ENCODE measurements around the gene IFT122.

The IFT122 gene

DNA sequence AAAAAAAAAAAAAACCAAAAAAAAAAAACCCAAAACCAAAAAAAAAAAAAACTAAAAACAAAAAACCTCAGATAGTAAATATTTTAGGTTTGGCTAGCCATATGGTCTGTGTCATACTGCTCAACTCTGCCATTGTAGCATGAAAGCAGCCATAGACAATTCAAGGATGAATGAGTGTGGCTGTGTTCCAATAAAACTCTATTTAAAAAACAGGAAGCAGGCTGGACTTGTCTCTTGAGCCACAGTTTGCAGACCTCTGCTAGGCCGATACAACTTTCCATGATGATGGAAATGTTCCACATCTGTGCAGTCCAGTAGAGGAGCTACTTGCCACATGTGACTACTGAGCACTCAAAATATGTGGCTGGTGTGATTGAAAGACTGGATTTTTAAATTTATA is 22.7 kb upstream of the IFT122 start:
- no peak for DNase-seq

DNA sequence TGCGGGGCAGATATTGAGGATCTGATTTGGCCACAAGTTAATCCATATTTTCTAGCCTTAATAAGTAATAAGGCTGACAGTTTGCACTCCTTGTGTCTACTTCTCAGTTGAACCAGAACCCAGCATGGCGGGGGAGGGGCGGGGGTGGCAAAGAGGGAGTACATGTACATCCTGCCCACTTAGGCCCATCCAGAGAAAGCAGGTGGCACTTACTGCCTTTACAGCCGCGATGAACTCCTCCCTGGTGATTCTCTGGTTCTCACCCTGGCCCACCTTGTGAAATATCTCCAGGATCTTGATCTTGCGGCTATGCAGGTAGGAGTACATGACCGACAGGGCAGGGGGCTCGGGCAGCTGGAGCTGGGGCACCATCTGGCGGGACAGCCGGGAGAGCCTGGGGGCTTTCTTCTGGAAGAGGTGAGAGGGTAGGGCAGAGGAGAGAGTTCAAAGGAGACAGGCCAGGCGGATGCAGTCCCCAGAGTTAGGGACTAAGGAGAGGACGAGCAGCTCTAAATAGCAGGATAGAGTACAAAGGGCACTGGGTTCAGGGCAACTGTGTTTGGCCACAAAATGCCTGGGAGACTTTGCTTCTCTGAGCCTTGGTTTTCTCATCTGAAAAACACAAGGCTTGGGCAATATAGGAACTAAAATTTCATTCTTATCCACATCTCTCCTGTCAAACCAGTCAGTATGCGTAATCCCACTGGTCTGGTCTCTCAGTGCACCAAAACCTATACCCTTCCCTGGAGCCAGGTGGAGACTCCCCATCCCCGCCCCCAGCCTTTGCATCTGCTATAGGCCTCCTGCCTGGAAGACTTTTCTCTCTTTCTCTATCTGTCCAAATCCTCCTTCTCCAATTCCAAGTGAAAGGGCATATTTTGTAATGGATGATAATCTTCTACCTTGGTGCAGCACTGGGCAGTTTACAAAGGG is 21.7 kb upstream of the IFT122 start:
- DNase-seq, result no peak

DNA sequence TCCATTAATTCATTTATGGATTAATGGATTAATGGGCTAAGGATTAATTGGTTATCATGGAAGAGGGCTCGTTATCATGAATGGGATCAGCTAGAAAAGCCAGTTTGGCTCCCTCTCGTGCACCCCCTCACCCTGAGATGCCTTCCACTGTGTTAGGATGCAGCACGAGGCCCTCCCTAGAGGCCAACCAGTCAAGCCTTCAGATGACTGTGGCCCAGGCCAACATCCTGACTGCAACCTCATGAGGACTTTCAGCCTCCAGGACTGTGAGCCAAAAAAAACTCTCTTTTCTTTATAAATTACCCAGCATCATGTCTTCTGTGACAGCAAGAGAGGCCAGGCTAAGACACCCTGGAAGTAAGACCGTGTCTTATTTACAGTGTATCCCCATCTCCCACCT is 20.5 kb upstream of the IFT122 start:
- no peak for DNase-seq

DNA sequence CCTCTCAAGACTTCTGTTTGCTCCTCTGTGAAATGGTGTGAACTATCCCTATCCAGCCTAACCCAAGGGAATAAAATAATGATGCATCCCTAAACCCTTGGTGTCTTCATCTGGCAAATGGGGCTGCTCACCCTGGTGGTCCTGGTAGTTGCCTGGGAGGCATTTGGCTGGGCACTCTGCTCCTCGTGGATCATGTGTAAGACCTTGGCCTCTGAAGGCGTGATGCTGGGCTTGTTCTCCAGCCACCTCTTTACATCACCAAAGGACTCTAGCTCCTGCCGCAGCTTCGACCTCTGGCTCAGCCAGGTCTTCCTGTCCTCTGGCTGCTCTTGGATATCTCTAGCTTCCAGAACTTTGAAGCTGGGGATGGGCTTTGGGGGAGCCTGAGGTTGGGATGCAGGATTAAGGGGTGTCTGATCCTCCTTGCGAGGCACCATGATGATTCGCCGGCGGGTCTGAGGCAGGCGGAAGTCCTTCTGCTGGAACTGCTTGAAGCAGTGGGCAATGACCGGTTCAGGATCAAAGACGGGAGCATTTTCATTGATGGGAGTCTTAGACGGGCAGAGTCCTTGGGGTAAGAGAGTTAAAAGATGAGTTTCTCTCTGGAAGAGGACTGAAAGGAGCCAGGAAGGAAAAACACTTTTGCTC is 18.7 kb upstream of the IFT122 start:
- DNase-seq, result no peak

DNA sequence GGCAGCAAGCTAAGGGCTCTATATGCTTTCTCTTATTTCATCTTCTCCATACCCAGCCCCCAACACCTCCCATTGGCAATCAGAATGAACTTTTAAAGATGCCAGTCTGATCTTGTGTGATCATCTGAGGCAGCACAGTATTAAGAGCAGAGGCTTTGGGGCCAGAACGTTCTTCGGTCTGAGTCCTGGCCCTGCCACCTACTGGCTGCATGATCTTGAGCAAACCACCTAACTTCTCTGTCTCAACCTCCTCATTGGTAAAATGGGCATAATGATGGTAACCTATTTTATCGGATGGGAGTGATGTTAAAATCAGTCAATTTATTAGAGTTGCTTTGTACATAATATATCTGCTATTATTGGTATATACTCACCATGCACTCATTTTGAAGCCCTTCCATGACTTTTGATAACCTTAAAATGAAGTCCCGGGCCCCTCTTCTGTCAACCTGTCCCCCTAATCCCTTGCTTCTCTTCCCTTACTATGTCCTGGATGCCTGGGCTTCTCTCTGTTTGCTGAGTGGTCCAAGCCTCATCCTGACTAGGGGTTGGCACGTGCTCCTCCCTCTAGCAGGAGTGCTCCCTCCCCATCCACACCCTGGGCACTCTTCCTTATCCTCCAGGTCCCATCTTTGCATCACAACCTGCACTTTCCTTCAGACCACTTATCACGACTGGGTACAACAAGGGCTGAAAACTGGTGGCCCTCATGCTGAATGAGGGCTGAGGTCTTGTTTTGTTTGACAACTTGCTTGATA is 17.9 kb upstream of the IFT122 start:
- DNase-seq, result no peak

DNA sequence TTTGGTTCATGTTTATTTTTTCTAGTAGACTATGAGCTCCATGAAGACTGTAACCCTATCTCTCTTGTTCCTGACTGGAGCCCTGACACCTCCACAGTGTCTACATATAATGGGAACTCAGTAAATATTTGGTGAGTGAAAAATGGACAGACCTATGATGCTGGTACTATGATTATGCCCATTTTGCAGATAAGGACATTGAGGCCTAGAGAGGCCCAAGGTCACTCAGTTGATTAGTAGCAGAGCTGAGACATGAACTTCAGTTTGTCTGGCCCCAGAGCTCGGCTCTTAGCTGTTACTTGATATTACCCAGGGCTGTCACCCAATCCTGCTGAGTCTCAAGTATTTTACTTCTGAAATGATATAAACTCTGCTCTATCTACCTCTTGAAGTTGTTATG is 17.1 kb upstream of the IFT122 start:
- DNase-seq, result no peak

DNA sequence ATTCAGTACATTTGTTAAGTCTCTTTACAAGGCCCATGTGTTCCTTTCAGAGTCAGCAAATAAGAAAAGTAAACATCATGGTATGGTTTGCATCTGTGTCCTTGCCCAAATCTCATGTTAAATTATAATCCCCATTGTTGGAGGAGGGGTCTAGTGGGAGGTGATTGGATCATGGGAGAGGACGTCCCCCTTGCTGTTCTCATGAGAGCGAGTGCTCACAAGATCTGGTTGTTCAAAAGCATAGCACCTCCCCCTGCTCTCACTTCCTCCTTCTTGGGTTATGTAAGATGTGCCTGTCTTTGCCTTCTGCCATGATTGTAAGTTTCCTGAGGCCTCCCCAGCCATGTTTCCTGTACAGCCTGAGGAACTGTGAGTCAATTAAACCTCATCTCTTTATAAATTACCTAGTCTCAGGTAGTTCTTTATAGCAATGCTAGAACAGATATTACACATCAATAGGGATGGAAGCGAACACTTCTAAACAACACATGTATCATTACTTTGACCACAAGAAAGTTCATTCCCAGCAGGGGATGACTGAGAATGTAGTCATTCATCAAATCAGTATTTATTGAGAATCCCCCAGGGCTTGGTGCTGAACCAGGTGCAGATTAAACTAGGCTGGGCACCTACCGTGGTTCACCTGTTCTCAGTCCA is 15.7 kb upstream of the IFT122 start:
- DNase-seq, result no peak

DNA sequence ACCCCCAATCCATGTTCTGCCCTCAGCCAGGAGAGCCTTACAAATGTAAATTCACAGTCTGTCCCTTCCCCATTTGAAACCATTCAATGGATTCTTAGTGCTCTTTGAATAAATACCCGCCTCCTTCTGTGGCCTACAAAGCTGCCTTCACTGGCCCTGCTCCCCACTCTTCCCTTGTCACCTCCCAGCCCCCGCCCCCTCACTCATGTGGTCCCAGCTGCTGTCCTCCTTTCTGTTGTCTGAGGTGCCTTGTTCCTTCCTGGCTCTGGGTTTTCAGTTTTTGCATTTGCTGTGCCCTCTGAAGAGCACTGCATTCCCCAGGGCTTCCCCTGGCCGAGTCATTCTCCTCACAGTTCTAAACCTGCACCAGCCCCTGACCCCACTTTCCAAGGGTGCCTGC is 14.8 kb upstream of the IFT122 start:
- no peak for DNase-seq

DNA sequence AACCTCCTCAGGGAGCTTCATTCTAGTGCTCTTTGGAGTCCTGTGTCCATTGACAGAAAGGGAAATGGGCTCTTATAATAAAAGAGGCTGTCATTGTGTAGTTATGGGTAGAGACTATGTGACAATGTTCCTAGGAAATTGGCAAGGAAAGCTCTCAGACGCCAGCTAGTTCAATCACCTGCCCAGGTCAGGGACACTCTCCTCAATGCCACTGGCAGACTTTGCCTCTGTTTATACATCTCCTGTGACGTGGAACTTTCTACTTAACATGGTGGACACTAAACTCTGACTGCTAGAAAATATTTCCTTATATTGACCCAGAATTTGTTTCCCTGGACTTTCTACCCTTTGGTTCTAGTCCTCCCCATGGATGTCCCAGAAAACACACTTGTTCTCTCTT is 14.4 kb upstream of the IFT122 start:
- no peak for DNase-seq

DNA sequence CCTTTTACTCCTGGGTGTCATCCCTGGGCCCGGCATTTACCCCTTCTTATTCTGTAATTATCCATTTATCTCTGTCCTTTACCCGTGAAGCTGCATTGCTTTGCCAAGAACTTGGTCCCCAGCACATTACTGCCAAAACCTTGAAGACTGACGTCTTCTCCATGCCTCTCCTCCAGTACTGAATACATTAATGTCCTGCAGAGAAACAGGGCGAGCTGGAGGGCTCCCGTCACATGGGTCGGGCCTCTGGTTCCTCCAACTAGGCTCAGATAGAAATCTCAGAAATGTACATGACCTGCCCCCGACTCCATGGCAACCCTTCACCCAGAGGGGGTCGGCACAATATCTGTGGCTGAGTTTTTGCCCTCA is 12.0 kb upstream of the IFT122 start:
- DNase-seq, result no peak

DNA sequence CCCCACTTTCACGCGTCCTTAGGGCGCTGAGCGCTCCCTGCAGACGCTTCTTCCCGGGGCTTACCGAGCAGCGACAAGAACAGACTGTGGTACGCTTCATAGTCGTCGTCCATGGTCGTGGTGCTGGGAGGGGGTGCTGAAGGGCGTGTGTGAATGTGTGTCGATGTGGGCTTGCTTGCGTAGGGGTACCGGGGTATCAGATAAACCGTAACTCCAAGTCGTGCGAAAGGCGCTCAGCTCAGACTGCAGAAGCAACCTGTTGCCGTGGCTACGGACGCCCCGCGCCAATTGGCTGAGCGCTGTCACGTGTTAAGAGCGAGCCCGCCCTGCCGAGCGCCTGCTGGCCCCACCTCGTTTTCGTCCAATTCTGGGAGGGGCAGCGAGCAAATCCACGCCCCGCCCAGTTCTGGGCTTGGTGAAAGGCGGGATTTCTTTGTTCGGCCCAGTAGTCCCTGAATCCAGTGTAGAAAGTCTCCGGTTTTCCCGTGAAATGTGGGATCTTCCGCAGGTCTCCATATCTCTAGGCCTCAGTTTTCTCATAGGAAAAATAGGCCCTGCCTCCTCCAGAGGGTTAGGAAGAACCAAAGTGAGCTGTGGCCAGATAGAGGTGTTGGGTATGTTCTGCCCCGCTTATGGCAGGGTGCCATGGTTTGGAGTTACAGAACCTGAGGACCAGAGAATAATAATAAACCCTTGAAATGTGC is 11.5 kb upstream of the IFT122 start, which contains the start of gene EFCAB12:
EFCAB12 (minus strand) TSS at position 261 of the 704 bp plus-strand sequence; CDS start at position 113, 148 bp downstream.
- peak; percentile 95 for DNase-seq

DNA sequence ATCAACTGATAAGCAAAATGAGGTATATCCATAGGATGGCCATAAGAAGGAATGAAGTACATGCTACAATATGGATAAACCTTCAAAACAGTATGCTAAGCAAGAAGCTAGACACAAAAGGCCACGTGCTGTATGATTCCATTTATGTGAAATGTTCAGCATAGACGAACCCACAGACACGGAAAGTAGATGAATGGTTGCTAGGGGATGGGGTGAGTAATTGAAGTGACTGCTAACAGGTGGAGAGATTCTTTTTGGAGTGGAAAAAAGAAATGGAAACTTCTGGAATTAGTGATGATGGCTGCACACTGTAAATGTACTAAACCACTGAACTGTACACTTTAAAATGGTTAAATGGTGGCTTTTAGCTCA is 11.0 kb upstream of the IFT122 start:
- no peak for DNase-seq

DNA sequence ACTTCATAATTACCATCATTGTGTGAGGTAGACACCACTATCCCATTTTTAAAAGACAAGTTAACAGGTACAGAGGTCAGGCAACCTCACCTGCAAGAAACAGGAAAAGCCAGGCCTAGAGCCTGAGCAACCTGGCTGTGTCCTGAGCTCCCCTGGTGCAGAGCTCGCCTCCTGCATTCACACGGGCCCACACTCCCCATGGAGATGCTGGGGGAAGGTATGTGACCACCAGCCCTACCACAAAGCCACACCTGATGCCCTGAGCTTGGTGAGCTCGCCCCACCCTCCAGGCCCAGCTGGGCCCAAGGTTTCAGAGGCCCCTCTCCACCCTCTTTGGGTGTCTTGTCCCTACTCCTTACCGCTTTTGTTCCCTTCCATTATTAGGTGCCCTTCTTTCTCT is 10.4 kb upstream of the IFT122 start:
- DNase-seq, result no peak

DNA sequence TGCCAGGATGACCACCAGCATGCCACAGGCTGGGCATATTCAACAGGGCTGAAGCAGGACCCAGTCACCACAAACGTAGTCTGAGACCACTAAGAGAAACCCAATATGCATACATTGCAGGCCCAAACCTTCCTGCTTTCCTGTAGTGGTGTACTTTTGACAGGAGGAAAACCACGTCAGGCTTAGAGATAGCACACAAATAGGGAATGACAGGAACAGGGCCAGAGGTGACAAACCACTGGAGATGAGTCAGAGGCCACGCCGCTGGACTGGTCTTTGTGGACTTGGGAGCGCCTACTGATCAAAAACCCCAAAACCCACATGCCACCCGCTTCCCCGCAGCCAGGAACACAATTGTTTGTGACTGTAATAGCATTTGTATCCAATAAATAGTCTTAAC is 8.0 kb upstream of the IFT122 start:
- no peak for DNase-seq

DNA sequence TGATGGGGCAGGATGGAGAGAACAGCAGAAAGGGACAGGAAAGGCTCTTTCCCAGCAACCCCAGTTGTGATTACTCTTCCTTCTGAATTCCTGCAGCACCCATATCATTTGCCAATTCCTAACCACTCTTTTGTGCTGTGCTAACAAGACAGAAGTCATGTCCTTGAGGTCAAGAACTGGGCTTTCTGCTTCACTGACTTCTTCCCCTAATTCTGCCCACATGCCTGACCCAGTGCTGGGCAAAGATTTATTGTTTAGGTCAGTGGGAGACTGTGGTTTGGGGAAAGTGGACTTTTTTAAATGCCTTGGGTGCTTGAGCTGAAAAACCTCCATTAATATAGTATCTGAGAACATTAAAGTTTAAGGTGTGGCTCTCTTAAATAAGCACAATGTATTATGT is 7.4 kb upstream of the IFT122 start:
- DNase-seq, result no peak

DNA sequence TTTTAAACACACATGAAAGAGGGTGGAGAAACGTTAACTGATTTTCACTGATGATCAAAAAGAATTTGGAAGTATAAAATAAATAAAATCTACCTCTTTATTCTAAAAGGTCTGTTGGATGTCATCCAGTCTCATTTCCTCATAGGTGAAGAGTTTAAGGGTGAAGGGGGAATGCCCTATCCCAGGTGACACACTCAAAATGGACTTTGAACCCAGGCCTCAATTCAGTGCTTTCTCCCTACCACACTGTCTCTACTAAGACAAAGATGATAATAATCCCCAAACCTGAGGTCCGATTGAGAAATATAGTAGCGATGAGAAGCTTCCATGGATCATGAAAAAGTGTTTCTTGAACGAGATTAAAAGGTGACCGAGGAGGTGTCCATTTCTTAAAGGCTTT is 6.5 kb upstream of the IFT122 start:
- DNase-seq, result no peak

DNA sequence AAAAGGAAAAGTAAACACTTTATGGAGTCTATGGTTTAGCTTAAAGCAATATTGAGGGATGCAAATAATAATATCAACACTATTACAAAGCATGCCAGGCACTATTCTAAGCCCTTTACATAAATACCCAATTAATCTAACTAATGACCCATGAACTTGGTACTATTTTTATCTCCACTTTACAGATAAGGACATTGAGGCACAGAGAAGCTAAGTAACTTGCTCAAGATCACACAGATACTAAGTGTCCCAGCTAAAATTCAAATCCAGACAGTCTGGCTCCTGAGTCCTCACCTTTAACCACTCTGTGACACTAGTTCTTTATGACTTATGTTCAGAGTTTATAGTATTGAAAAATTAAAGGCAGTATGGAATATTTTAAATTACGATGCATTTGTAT is 5.9 kb upstream of the IFT122 start:
- DNase-seq, result no peak

DNA sequence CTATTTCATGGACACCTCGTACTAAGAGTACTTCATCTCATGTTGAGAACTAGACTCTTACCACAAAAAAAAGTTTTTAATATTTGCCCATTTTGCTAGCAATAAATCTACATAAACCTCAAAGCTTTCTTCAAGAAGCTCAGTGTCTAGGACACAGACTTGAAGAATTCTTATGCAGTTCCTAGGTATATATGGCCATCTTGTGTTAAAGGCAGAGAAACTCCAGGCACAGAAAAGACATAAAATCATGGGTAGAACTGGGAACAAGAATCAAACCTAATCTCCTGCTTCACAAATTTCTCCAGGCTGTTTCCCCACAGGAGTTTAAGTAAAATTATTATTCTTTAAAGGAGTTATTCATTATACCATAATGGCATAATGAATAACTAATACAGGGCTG is 4.7 kb upstream of the IFT122 start:
- DNase-seq, result no peak

DNA sequence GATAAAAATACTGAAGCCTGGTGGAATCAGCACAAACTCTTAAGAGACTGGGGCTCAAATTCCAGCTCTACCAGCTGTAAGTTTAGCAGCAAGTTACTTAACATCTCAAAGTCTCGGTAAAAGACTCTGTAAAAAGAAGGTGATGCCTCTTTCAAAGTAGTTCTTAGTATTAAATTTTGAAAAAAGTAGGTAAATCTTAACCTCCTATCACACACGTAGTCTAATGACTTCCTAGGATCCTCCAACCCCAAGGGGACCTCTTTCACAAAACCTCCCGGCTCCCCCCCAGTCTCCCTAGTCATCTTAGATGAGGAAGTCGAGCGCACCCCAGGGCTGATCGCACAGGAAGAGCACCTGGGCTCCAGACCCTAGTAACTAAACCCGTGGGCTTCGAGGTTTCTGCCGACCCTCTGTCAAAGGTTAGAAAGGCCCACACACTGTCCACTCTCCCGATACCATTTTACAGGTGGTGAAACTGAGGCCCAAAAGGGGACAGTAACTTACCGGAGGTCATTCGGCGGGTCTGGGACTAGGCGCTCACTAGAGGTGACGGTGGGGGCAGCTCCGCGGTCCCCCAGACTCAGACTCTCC is 703 bp upstream of the IFT122 start:
- no peak for DNase-seq

DNA sequence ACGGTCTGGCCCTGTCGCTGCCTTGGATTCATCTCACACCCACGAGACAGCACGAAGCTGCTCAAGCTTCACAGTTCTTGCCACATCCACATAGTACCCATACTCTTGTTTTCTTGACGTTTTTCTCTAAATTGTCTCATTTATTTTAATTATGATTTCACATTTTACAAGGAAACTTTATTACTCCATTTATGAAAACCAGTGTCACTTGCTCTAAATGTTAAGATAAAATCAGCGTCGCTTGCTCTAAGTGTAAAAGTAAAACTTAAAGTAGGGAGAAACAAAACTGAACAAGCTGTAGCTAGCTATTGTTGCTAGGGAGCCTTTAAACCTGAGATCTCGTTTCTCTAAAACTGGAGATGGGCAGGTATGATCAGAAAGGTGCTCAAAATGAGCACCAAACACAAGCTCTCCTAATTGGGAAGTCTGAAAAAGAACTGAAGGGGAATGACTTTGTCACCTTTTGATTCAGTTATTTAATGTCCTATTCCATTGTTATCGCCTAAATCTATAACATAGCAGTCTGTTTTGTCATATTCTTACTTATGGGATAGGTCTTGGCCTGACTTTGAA is 680 bp downstream of the IFT122 start:
- DNase-seq, result peak; percentile 6

DNA sequence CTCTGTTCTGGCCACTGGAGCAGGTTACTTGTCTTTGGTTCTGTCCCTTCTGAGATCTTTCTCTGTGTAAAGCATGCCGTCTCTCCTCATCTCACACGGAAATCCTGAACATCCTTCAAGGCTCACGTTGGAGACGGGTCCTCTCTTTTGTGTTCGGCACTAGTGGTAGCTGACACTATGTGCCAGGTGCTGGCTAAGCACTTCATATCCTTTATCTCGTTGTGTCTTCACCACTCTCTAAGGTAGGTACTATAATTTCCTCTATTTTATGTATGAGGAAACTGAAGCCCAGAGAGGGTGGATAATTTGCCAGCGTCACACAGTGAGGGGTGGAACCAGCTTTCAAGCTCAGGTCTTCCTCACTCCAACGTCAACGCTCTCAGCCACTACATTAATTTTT is 1.2 kb downstream of the IFT122 start:
- no peak for DNase-seq

DNA sequence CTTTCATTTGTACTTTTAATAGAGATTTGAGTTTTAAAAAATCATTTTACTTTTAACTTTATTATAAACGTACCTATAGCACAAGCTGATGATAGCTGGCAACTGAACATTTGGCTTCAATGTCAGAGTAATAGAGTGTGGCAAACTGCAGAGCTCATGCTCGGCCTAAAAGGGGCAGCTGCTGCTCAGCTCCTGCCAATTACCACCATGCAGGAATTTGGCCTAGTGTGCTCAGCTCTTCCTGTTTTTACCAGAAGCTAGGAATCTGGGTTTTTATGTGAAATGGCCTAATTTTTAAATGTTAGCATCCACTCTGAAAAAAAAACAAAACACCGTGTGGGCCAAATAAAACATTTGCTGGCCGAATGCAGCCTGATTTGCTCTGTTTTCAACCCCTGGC is 1.8 kb downstream of the IFT122 start:
- DNase-seq, result peak; percentile 15
